ENCODE results near the gene PYROXD2. TPM values are rescaled to one million over a fixed set of nuclear protein-coding genes. Genes with fewer than 3 reads are reported as not detected.

PYROXD2 gene
- total and polyA plus RNA-seq, 9 donors: 4.6 to 14.1 (median 10.0) TPM

DNA sequence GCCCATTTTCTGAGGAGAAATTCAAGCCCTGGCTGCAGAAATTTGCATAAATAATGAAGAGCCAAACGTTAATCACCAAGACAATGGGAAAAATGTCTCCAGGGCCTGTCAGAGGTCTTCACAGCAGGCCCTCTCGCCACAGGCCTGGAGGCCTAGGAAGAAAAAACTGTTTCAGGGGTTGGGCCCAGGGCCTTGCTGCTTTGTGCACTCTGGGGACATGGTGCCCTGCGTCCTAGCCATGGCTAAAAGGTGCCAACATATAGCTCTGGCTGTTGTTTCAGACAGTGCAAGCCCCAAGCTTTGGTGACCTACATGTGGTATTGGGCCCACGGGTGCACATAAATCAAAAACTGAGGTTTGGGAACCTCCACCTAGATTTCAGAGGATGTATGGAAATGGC lies 23.7 kb upstream of the PYROXD2 start:
- H3K4me3 ChIP-seq: no peak overlapping the region
- H3K9me3 ChIP-seq: no peaks in the 10 kb centered on the region
- TF ChIP-seq POLR2A (IDR thresholded peaks at IDR 0.05) (no peak), EP300 (IDR thresholded peaks at IDR 0.05) (no peak)
- TF ChIP-seq, protein P1, sequence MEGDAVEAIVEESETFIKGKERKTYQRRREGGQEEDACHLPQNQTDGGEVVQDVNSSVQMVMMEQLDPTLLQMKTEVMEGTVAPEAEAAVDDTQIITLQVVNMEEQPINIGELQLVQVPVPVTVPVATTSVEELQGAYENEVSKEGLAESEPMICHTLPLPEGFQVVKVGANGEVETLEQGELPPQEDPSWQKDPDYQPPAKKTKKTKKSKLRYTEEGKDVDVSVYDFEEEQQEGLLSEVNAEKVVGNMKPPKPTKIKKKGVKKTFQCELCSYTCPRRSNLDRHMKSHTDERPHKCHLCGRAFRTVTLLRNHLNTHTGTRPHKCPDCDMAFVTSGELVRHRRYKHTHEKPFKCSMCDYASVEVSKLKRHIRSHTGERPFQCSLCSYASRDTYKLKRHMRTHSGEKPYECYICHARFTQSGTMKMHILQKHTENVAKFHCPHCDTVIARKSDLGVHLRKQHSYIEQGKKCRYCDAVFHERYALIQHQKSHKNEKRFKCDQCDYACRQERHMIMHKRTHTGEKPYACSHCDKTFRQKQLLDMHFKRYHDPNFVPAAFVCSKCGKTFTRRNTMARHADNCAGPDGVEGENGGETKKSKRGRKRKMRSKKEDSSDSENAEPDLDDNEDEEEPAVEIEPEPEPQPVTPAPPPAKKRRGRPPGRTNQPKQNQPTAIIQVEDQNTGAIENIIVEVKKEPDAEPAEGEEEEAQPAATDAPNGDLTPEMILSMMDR (IDR thresholded peaks at IDR 0.05): no peak
- intact Hi-C loops (cut with DNase I): no loop called here
- no peak overlapping the region for H3K27ac ChIP-seq
- no peak for DNase-seq
- H3K27me3 ChIP-seq: no peaks in the 10 kb centered on the region
- H3K4me1 ChIP-seq (ENCODE audit: insufficient read depth): no peaks in the 10 kb centered on the region
- no peaks in the 10 kb centered on the region for H3K36me3 ChIP-seq
- WGBS, 3 donors: 91 to 94% (median 92%) methylated on average over 4 of the region's 4 CpGs

DNA sequence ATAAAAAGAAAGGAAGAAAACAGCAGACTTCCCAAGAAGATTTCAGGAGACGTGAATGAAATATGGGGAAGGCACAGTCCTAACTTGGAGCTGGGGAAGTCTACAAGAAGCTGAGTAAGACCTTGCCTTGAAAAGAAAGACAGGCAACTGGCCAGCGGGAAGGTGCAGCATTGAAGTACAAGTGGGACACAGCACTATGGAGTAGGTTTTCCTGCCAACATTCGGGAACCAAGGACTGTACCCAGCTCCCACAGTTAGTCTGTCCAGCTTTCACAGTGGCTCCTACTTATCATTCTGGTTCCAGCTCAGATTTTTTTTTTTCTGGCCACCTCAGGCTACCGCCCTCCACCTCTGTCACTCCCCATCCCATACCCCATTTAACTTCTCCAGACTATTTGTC lies 21.7 kb upstream of the PYROXD2 start:
- 95 to 96% (median 95%) methylated on average over 4 of the region's 4 CpGs for WGBS, 3 donors
- no peaks in the 10 kb centered on the region for H3K9me3 ChIP-seq
- no peaks in the 10 kb centered on the region for H3K4me1 ChIP-seq (ENCODE audit: insufficient read depth)
- no peak for TF ChIP-seq EP300 (IDR thresholded peaks at IDR 0.05)
- TF ChIP-seq POLR2A (IDR thresholded peaks at IDR 0.05): no peak
- TF ChIP-seq, protein P1 (IDR thresholded peaks at IDR 0.05): no peak
- intact Hi-C loops (cut with DNase I): no loop called here
- H3K27ac ChIP-seq: no peak overlapping the region
- no peaks in the 10 kb centered on the region for H3K27me3 ChIP-seq
- no peak for DNase-seq
- H3K4me3 ChIP-seq: no peak overlapping the region
- H3K36me3 ChIP-seq: no peaks in the 10 kb centered on the region

DNA sequence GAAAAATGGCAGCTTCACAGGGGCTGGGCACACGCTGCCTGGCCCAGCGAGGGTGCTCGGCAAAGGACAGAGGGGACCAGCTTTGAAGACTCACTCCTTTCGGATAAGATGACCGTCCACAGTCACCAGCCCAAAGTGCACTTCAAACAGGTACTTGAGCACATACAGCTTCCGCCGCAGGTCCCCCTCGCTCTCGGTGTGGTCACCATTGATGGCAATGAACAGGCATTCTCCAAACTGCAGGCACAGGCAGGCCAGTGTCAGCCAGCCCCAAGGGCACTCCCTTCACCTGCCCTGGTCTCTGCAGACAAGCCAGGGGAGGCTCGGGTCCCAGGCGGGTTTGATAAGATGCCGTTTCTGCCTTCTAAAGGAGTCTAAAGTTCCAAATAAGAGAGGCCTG lies 20.2 kb upstream of the PYROXD2 start:
- H3K36me3 ChIP-seq: no peaks in the 10 kb centered on the region
- intact Hi-C loops (cut with DNase I): no loop called here
- no peaks in the 10 kb centered on the region for H3K27me3 ChIP-seq
- H3K27ac ChIP-seq: no peak overlapping the region
- DNase-seq: no peak
- no peaks in the 10 kb centered on the region for H3K4me1 ChIP-seq (ENCODE audit: insufficient read depth)
- TF ChIP-seq, protein P1 (IDR thresholded peaks at IDR 0.05): no peak
- TF ChIP-seq EP300 (IDR thresholded peaks at IDR 0.05) (no peak), POLR2A (IDR thresholded peaks at IDR 0.05) (no peak)
- H3K9me3 ChIP-seq: no peaks in the 10 kb centered on the region
- WGBS, 3 donors: 95 to 96% (median 96%) methylated on average over 12 of the region's 12 CpGs
- H3K4me3 ChIP-seq: no peak overlapping the region

GRCh38 chr10:98433881-98434732 lies 19.1 kb upstream of the PYROXD2 start:
- DNase-seq: no peak
- Histone ChIP-seq H3K27ac (no peak overlapping the region), H3K9me3 (no peaks in the 10 kb centered on the region), H3K36me3 (no peaks in the 10 kb centered on the region), H3K27me3 (no peaks in the 10 kb centered on the region), H3K4me3 (no peak overlapping the region), H3K4me1 (ENCODE audit: insufficient read depth) (no peaks in the 10 kb centered on the region)
- TF ChIP-seq, protein P1 (IDR thresholded peaks at IDR 0.05): no peak
- TF ChIP-seq EP300 (IDR thresholded peaks at IDR 0.05) (no peak), POLR2A (IDR thresholded peaks at IDR 0.05) (no peak)
- 96 to 97% (median 97%) methylated on average over 21 of the region's 21 CpGs for WGBS, 3 donors
- intact Hi-C loops (cut with DNase I): no loop called here
